Gastroesophageal sphincter (tissue), 3 donors: ENCODE results near the gene PCYT1A.

Source experiments
- POLR2A ChIP-seq, 2 donors: fragments of 450-650 bp; IDR thresholded peaks; one replicate each; pipeline ENCODE4 v1.6.1; 2017; ENCODE audit warnings: antibody characterized with exemption in 2 of 2, mild to moderate bottlenecking in 2 of 2, moderate library complexity in 1 of 2
- POLR2AphosphoS5 ChIP-seq: sonication (generic); formaldehyde crosslinking; IDR thresholded peaks from one replicate; pipeline ENCODE4 v1.6.1; 2017; ENCODE audit warnings: antibody characterized with exemption
- TF ChIP-seq, protein P1 (sequence below), 4 experiments: fragments of 200-600 bp in 2 of 4; fragments of 450-650 bp in 2 of 4; sonication (generic) in 1 of 4; IDR thresholded peaks; one replicate each; pipeline ENCODE4 v1.5.1; 2017 to 2019; ENCODE audit warnings: antibody characterized with exemption in 4 of 4, mild to moderate bottlenecking in 2 of 4, moderate library complexity in 2 of 4

DNA sequence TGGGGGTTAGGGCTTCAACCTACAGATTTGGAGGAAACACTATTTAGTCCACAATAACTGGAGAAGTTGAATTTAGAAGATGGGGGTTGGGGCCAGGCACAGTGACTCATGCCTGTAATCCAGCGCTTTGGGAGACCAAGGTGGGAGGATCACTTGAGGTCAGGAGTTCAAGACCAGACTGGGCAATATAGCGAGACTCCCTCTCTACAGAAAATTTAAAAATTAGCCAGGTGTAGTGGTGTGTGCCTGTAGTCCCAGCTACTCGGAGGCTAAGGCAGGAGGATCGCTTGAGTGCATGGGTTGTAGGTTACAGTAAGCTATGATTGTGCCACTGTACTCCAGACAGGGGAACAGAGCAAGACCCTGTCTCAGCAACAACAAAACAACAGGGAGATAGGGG lies 35.5 kb upstream of the PCYT1A start:
- TF ChIP-seq, protein P1, sequence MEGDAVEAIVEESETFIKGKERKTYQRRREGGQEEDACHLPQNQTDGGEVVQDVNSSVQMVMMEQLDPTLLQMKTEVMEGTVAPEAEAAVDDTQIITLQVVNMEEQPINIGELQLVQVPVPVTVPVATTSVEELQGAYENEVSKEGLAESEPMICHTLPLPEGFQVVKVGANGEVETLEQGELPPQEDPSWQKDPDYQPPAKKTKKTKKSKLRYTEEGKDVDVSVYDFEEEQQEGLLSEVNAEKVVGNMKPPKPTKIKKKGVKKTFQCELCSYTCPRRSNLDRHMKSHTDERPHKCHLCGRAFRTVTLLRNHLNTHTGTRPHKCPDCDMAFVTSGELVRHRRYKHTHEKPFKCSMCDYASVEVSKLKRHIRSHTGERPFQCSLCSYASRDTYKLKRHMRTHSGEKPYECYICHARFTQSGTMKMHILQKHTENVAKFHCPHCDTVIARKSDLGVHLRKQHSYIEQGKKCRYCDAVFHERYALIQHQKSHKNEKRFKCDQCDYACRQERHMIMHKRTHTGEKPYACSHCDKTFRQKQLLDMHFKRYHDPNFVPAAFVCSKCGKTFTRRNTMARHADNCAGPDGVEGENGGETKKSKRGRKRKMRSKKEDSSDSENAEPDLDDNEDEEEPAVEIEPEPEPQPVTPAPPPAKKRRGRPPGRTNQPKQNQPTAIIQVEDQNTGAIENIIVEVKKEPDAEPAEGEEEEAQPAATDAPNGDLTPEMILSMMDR (IDR thresholded peaks at IDR 0.05), result no peak
- TF ChIP-seq POLR2A (IDR thresholded peaks at IDR 0.05), result no peak
- TF ChIP-seq POLR2AphosphoS5, result no peak
